Ishikawa (cell line): ENCODE results near the gene SIGLEC8.

Experiments used
- CEBPB ChIP-seq: IDR thresholded peaks from 2 replicates; pipeline ENCODE4 v1.6.1; 2012
- EP300 ChIP-seq: IDR thresholded peaks from 2 replicates; pipeline ENCODE4 v1.6.1; 2012; ENCODE audit warnings: borderline replicate concordance
- RAD21 ChIP-seq: IDR thresholded peaks from 2 replicates; pipeline ENCODE4 v1.6.1; 2012; ENCODE audit warnings: low read depth
- TAF1 ChIP-seq: IDR thresholded peaks from 2 replicates; pipeline ENCODE4 v1.6.1; 2012; ENCODE audit warnings: low read depth, mild to moderate bottlenecking
- YY1 ChIP-seq: IDR thresholded peaks from 2 replicates; pipeline ENCODE4 v1.6.1; 2012; ENCODE audit warnings: low read depth
- TF ChIP-seq, protein P1 (sequence below): IDR thresholded peaks from 2 replicates; pipeline ENCODE4 v1.6.1; 2012; ENCODE audit warnings: low read depth, mild to moderate bottlenecking
- TF ChIP-seq, protein P2 (sequence below): IDR thresholded peaks from 2 replicates; pipeline ENCODE4 v1.6.1; 2012

DNA sequence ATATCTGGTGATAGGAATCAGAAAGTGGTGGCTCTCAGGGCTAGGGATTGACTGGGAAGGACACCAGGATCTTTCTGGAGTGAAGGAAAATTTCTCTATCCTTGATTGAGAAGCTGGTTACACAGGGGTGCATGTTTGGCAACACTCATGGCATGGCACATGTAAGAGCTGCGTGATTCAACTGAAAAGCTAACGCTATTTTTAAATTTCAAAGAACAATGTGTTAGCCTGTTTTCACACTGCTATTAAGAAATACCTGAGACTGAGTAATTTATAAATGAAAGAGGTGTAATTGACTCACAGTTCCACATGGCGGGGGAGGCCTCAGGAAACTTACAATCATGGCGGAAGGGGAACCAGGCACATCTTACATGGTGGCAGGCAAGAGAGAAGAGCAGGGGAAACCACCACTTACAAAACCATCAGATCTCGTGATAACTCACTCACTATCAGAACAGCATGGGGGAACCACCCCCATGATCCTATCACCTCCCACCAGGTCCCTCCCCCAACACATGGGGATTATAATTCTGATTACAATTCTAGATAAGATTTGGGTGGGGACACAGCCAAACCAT, 7.4 kb downstream of the SIGLEC8 start:
- TF ChIP-seq EP300: no peak
- TF ChIP-seq, protein P1, sequence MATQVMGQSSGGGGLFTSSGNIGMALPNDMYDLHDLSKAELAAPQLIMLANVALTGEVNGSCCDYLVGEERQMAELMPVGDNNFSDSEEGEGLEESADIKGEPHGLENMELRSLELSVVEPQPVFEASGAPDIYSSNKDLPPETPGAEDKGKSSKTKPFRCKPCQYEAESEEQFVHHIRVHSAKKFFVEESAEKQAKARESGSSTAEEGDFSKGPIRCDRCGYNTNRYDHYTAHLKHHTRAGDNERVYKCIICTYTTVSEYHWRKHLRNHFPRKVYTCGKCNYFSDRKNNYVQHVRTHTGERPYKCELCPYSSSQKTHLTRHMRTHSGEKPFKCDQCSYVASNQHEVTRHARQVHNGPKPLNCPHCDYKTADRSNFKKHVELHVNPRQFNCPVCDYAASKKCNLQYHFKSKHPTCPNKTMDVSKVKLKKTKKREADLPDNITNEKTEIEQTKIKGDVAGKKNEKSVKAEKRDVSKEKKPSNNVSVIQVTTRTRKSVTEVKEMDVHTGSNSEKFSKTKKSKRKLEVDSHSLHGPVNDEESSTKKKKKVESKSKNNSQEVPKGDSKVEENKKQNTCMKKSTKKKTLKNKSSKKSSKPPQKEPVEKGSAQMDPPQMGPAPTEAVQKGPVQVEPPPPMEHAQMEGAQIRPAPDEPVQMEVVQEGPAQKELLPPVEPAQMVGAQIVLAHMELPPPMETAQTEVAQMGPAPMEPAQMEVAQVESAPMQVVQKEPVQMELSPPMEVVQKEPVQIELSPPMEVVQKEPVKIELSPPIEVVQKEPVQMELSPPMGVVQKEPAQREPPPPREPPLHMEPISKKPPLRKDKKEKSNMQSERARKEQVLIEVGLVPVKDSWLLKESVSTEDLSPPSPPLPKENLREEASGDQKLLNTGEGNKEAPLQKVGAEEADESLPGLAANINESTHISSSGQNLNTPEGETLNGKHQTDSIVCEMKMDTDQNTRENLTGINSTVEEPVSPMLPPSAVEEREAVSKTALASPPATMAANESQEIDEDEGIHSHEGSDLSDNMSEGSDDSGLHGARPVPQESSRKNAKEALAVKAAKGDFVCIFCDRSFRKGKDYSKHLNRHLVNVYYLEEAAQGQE: no peak
- no peak for TF ChIP-seq RAD21
- TF ChIP-seq YY1: no peak
- no peak for TF ChIP-seq TAF1
- TF ChIP-seq CEBPB: no peak
- TF ChIP-seq, protein P2, sequence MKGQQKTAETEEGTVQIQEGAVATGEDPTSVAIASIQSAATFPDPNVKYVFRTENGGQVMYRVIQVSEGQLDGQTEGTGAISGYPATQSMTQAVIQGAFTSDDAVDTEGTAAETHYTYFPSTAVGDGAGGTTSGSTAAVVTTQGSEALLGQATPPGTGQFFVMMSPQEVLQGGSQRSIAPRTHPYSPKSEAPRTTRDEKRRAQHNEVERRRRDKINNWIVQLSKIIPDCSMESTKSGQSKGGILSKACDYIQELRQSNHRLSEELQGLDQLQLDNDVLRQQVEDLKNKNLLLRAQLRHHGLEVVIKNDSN: no peak
